OCI-LY3 (cell line): ENCODE measurements around the gene ANKIB1.

Experiments used
- H2AFZ ChIP-seq: fragments of 200-600, 300-600 bp; shearing (Covaris generic); 2 replicates; pipeline ENCODE4 v1.6.0; 2014; ENCODE audit warnings: antibody characterized with exemption, low read depth, low read length
- H3K27ac ChIP-seq: fragments of 200-600, 300-600 bp; sonication (generic); 2 replicates; pipeline ENCODE4 v1.5.1; 2014; ENCODE audit warnings: mild to moderate bottlenecking, low read length, moderate library complexity, mixed read lengths
- H3K27me3 ChIP-seq: fragments of 200-600, 300-600 bp; sonication (generic); 2 replicates; pipeline ENCODE4 v1.6.1; 2014; ENCODE audit warnings: low read depth, low read length, mixed read lengths
- H3K36me3 ChIP-seq: fragments of 200-600, 300-600 bp; sonication (generic); replicated peaks from 2 replicates; pipeline ENCODE3; 2014; ENCODE audit warnings: low read depth, low read length, mixed read lengths
- H3K4me1 ChIP-seq: fragments of 300-600, 200-600 bp; sonication (generic); 2 replicates; pipeline ENCODE4 v1.6.1; 2014; ENCODE audit warnings: low read length, mixed read lengths
- H3K4me2 ChIP-seq: fragments of 200-600, 300-600 bp; sonication (generic); 2 replicates; pipeline ENCODE4 v1.6.1; 2014; ENCODE audit warnings: low read length, mixed read lengths
- H3K4me3 ChIP-seq: fragments of 300-600, 200-600 bp; sonication (generic); 2 replicates; pipeline ENCODE4 v1.5.1; 2014; ENCODE audit warnings: antibody characterized with exemption, mild to moderate bottlenecking, low read length, moderate library complexity
- H3K79me2 ChIP-seq: fragments of 300-600, 200-600 bp; shearing (Covaris generic); 2 replicates; pipeline ENCODE4 v1.6.1; 2014; ENCODE audit warnings: mild to moderate bottlenecking, low read length, mixed read lengths
- H3K9ac ChIP-seq: fragments of 300-600, 200-600 bp; shearing (Covaris generic); 2 replicates; pipeline ENCODE4 v1.6.0; 2014; ENCODE audit warnings: mild to moderate bottlenecking, low read length, moderate library complexity
- H3K9me3 ChIP-seq: fragments of 200-600, 300-600 bp; shearing (Covaris generic); 2 replicates; pipeline ENCODE4 v1.6.1; 2014; ENCODE audit warnings: low read length, mixed read lengths; ENCODE audit not compliant: insufficient read depth
- H4K20me1 ChIP-seq: fragments of 200-600, 300-600 bp; sonication (generic); 2 replicates; pipeline ENCODE4 v1.6.1; 2016; ENCODE audit warnings: low read length, mixed read lengths; ENCODE audit not compliant: insufficient read depth
- CTCF ChIP-seq: fragments of 200-600, 300-600 bp; sonication (generic); IDR thresholded peaks from 2 replicates; pipeline ENCODE4 v1.5.1; 2014; ENCODE audit warnings: antibody characterized with exemption, low read length, low read depth
- EZH2phosphoT487 ChIP-seq: fragments of 200-600 bp; shearing (Covaris generic); IDR thresholded peaks from 2 replicates; pipeline ENCODE4 v1.6.1; 2018; ENCODE audit warnings: antibody characterized with exemption, mixed run types, low read depth

The ANKIB1 gene

DNA sequence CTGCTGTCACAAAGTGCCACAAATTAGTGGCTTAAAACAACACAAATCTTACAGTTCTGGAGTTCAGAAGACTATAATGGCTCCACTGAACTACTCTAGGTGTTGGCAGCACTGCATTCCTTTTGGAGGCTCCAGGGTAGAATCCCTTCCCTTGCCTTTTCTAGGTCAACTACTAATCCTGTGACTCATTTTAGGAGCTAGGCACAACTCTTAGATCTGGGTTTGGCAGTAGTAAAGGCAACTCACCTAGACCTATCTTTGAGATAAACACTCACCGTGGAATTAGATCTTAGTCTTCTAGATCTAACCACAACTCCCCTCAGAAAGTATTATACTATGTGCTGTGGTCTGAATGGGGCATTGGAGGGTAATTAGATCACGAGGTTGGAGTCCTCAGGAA is 60.4 kb downstream of the ANKIB1 start:
- H3K36me3 ChIP-seq, result peaks cover 4% of the 10 kb centered on the region
- H3K27ac ChIP-seq, result no peak overlapping the region
- no peaks in the 10 kb centered on the region for H4K20me1 ChIP-seq
- H3K9me3 ChIP-seq, result no peaks in the 10 kb centered on the region
- no peak overlapping the region for H3K4me3 ChIP-seq
- no peaks in the 10 kb centered on the region for H3K4me1 ChIP-seq
- H3K4me2 ChIP-seq, result no peak overlapping the region
- no peak for TF ChIP-seq EZH2phosphoT487
- TF ChIP-seq CTCF, result no peak
- no peak overlapping the region for H3K9ac ChIP-seq
- H3K79me2 ChIP-seq, result no peaks in the 10 kb centered on the region
- no peak overlapping the region for H2AFZ ChIP-seq
- no peaks in the 10 kb centered on the region for H3K27me3 ChIP-seq

GRCh38 chr7:92313055-92313454 is 67.3 kb downstream of the ANKIB1 start:
- Histone ChIP-seq H3K9me3 (no peaks in the 10 kb centered on the region), H3K27me3 (no peaks in the 10 kb centered on the region), H3K4me2 (no peak overlapping the region), H3K4me1 (no peaks in the 10 kb centered on the region), H4K20me1 (no peaks in the 10 kb centered on the region), H2AFZ (no peak overlapping the region), H3K79me2 (no peaks in the 10 kb centered on the region), H3K36me3 (peaks cover 4% of the 10 kb centered on the region), H3K4me3 (no peak overlapping the region), H3K27ac (no peak overlapping the region), H3K9ac (no peak overlapping the region)
- TF ChIP-seq CTCF (no peak), EZH2phosphoT487 (no peak)

- Histone ChIP-seq H3K9ac (no peak overlapping the region), H4K20me1 (no peaks in the 10 kb centered on the region), H3K9me3 (no peaks in the 10 kb centered on the region), H3K79me2 (no peaks in the 10 kb centered on the region), H3K4me3 (no peak overlapping the region), H3K27ac (no peak overlapping the region), H3K36me3 (no peaks in the 10 kb centered on the region), H3K27me3 (no peaks in the 10 kb centered on the region), H2AFZ (no peak overlapping the region), H3K4me2 (no peak overlapping the region), H3K4me1 (no peaks in the 10 kb centered on the region)
- TF ChIP-seq CTCF (no peak), EZH2phosphoT487 (no peak)
Measured at GRCh38 chr7:92319243-92319642, 73.5 kb downstream of the ANKIB1 start.

GRCh38 chr7:92325173-92325572 is 79.4 kb downstream of the ANKIB1 start:
- H3K27ac ChIP-seq, result no peak overlapping the region
- no peak overlapping the region for H2AFZ ChIP-seq
- TF ChIP-seq EZH2phosphoT487 (no peak), CTCF (no peak)
- no peaks in the 10 kb centered on the region for H3K4me1 ChIP-seq
- no peaks in the 10 kb centered on the region for H3K27me3 ChIP-seq
- no peaks in the 10 kb centered on the region for H4K20me1 ChIP-seq
- no peaks in the 10 kb centered on the region for H3K79me2 ChIP-seq
- no peaks in the 10 kb centered on the region for H3K36me3 ChIP-seq
- H3K4me2 ChIP-seq, result no peak overlapping the region
- H3K4me3 ChIP-seq, result no peak overlapping the region
- H3K9ac ChIP-seq, result no peak overlapping the region
- no peaks in the 10 kb centered on the region for H3K9me3 ChIP-seq
